Right hindlimb (tissue), 1 donor: ENCODE results near the gene PCP2.

ENCODE experiments used
- DNase-seq: peaks from one replicate; pipeline ENCODE4 v3.0.0-alpha.2; 2018

PCP2 gene

GRCh38 chr19:7618771-7619510 is 14.6 kb downstream of the PCP2 start:
- no peak for DNase-seq

DNA sequence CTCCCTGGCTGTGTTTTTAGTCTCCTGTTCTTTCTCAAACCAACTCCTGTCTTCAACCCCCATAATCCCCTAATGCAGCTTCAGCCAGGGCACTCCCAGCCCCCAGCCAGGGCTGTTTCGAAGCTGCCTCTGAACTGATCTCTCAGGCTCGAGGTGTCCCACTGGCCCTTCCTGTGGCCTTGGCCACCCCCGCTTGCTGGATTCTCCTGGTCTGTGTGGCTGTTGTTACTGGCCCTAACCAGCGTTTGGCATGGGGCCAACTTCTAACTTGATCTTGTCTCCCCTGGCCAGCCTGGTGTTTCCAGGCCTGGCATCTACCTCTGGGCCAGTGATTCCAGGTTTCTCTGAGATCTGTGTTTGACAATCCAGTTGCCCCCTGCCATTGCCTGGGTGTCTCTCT is 15.2 kb downstream of the PCP2 start:
- no peak for DNase-seq

DNA sequence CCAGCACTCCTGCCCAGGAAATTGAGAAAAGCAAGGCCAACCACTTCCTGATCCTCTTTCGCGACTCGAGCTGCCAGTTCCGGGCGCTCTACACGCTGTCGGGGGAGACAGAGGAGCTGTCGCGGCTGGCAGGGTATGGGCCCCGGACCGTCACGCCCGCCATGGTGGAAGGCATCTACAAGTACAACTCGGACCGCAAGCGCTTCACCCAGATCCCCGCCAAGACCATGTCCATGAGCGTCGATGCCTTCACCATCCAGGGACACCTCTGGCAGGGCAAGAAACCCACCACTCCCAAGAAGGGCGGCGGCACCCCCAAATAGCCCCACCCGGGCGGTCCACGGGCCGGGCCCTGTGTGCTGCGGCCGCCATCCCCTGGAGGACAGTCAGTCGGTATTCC is 15.8 kb downstream of the PCP2 start:
- no peak for DNase-seq

DNA sequence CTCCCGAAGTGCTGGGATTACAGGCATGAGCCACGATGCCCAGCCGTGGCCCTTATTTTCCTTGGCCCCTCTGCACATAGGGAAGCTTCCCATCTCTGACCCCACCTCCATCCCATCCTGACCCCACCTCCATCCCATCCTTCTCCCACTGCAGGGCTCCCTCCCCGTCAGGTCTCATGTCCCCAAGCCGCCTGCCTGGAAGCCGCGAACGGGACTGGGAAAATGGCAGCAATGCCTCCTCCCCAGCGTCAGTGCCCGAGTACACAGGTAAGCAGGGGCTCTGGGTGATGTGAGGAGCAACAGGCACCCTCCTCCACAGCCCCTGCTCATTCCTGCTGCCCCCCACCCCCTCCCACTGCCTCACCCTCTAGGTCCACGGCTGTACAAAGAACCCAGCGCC is 16.3 kb downstream of the PCP2 start:
- no peak for DNase-seq

- no peak for DNase-seq
These were observed 18.4 kb downstream of the PCP2 start for GRCh38 chr19:7614859-7615741.

- no peak for DNase-seq
These were observed 20.9 kb downstream of the PCP2 start for GRCh38 chr19:7612282-7613274.

- no peak for DNase-seq
These were observed 21.8 kb downstream of the PCP2 start for GRCh38 chr19:7611541-7612279.

DNA sequence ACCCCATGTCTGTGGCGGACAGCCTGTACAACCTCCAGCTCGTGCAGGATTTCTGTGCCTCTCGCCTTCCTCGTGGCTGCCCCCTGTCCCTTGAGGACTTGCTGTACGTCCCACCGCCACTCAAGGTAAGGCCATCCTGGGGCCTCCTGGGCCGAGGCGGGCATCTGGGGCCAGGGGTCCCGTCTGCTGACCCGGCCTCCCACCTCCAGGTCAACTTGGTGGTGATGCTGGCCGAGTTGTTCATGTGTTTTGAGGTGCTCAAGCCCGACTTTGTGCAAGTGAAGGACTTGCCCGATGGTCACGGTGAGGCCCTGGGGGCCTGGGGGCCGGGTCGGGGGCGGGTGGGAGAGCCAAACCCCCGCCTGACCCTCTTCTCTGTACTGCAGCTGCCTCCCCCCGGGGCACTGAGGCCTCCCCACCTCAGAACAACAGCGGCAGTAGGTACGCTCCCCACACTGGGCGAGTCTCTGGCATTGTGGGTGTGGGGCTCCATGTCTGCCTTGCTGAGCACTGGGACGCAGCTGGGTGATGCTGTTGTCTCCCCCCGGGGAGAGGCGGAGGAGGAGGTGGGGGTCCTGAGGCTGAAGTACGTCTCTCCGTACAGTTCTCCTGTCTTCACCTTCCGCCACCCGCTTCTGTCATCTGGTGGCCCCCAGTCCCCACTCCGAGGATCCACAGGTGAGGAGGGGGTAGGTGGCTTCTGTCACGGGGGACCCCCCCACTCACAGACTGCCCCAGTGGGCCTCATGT is 22.9 kb downstream of the PCP2 start:
- no peak for DNase-seq

DNA sequence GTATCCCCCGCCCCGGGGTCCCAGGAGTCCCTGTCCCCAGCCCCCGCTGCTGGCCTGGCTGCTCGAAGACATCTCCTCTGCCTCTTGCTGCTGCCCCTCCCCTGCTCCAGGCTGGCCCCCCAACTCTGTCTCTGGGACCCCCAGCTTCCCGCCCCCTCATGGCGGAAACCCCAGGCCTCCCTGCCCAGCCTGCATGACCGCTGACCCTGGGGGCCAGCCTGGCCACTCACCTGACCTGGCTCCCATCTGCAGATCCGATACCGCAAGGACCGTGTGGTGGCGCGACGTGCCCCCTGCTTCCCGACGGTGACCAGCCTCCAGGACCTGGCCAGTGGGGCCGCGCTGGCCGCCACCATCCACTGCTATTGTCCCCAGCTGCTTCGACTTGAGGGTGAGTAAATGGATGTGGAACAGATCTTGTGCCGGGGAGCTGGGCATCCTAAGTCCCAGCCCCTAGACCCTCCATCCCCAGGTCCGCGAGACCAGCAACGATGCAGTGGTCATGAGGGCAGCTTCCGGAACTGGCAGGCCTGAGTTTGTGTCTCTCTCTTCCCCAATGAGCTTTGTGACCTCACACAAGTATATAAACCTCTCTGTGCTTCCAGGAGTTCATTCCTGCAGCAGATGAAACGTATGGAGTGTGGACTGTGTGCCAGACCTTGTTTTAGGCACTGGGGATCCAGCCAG is 25.5 kb downstream of the PCP2 start:
- DNase-seq, result no peak

GRCh38 chr19:7607212-7607873 is 26.2 kb downstream of the PCP2 start:
- DNase-seq, result no peak

GRCh38 chr19:7606289-7606688 is 27.2 kb downstream of the PCP2 start:
- no peak for DNase-seq

DNA sequence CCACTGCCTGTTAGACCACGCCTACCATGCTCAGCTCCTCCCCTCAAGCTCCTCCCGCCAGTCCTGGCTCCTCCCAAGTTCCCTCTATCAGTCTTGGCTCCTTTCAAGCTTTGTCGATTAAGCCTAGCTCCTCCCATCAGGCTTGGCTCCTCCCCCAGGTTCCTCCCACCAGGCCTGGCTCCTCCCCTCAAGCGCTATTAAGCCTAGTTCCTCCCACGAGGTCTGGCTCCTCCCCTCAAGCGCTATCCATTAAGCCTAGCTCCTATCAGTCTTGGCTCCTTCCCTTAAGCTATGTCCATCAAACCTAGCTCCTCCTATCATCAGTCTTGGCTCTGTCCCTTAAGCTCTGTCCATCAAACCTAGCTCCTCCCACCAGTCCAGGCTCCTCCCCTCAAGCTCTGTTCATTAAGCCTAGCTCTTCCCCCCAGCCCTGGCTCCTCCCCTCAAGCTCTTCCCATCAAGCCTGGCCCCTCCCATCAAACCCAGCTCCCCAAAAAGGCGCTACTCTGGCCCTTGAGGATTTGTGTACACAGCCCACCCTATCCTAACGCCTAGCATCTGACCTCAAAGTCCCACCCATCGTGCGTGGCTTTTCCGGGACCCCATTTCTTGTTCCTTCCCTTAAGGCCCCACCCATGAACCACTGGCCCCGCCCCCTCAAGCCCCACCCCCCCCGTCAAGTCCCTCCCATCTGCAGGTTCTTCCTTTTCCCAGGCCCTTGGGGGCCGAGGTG is 27.9 kb downstream of the PCP2 start:
- no peak for DNase-seq

- no peak for DNase-seq
These were observed 29.6 kb downstream of the PCP2 start for GRCh38 chr19:7603919-7604318.

DNA sequence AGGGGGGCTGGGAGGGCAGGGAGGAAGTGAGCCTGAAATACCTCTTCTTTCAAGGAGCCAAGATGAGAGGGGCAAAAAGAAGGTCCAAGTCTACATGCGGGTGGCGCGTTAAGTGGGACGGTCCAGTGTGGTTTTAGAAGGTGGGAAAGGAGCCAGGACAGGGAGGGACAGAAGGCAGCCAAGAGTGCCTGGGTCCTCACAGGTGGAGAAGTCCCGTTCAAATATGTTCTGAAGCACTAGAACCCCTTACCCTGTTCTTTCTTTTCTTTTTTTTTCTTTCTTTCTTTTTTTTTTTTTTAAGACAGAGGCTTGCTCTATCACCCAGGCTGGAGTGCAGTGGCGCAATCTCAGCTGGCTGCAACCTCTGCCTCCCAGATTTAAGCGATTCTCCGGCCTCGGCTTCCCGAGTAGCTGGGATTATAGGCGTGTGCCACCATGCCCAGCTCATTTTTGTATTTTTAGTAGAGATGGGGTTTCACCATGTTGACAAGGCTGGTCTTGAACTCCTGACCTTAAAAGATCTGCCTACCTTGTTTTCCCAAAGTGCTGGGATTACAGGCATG is 30.5 kb downstream of the PCP2 start:
- DNase-seq, result no peak

- no peak for DNase-seq
These were observed 31.1 kb downstream of the PCP2 start for GRCh38 chr19:7602240-7602934.

GRCh38 chr19:7600721-7601120 is 32.8 kb downstream of the PCP2 start:
- no peak for DNase-seq

GRCh38 chr19:7598180-7598579 is 35.3 kb downstream of the PCP2 start:
- DNase-seq, result no peak

DNA sequence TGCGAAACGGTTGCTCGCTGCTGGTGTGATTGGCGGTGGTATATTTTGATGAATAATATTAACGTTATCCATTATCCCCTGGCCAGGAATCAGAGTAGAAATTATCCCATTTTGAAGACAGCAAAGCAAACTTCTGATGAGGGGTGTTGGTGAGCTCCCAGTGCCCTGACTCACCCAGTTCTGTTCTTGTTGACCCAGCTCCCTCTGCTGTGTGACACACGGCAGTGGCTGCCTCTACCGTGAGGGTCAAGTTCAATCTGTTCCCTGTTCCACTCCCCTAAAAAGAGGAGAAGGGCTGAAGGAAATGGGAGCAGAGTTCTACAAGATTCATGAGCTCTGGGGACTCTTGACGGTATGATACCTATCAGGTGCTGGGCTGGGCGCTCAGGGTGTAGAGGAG is 35.8 kb downstream of the PCP2 start:
- no peak for DNase-seq
